ENCODE data around the gene OMG.

GRCh38 chr17:31321966-31322365, 24.9 kb upstream of the OMG start:
- TF ChIP-seq POLR2AphosphoS5 (IDR thresholded peaks at IDR 0.05; ENCODE audit: borderline replicate concordance, low read depth, low read length) (no peak), EZH2 (IDR thresholded peaks at IDR 0.05) (no peak)
